Erythroblast (primary cell): ENCODE results near the gene RASSF7.

ENCODE experiments used
- GATA1 ChIP-seq: IDR thresholded peaks from 2 replicates; pipeline ENCODE4 v1.6.1; 2011; ENCODE audit warnings: low read depth, mild to moderate bottlenecking, control low read depth, low read length, moderate library complexity
- POLR2A ChIP-seq: IDR thresholded peaks from 2 replicates; pipeline ENCODE4 v1.6.1; 2011; ENCODE audit warnings: mild to moderate bottlenecking, low read length

DNA sequence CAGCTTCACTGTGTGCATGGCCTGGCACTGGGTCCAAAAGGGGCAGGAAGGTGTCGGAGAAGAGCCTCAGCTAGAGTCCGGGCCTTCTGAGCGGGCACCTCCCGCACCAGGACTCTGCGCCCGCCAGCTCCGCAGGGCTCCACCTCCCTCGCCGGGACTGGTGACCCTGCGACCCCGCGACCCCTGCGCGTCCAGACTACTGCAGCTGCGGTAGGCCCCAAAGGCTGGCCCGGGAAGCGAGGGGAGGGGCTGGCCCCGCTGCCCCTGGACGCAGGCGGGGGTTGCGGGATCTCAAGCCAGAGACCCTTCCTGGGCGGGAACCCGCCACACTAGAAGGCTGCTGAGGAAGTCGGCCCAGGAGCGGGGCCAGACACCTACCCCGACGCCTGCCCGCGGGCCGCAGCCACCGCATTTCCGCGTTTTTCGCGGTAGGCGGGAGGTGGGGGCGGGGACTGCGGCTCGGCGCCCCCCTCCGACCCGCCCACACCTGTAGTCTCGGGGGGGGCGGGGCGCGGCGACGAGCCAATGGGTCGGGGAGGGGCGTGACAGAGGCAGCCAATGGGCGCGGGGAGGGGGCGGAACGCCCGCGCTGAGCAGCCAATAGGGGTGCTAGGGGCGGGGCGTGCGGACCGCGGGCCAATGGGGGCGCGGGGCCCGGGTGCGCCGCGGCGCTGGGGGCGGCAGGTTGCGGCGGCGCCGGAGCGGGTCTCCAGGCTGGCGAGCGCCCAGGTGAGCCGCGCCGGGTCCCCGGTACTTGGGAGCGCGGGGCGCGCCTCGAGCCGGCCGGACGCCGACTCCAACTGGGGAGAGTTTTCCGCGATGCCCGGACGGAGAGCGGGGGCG lies at the start of gene RASSF7, which contains the start of gene LMNTD2:
- TF ChIP-seq POLR2A (peak; percentile 39), GATA1 (no peak)
